ENCODE measurements around the gene MORN4.
"Not testable (repeated sequence)": the region's sequence is repeated elsewhere in the genome, so short reads cannot be mapped to it uniquely, and the experiment has no call there.

Gene MORN4

GRCh38 chr10:97596101-97597082, 36.9 kb downstream of the MORN4 start:
- peak; percentile 90 for DNase-seq (ENCODE audit: low read depth)

- DNase-seq (ENCODE audit: low read depth): no peak
These were observed 39.9 kb downstream of the MORN4 start for GRCh38 chr10:97593421-97593820.

GRCh38 chr10:97590748-97591495, 42.4 kb downstream of the MORN4 start:
- no peak for DNase-seq (ENCODE audit: low read depth)

- no peak for DNase-seq (ENCODE audit: low read depth)
These were observed 43.1 kb downstream of the MORN4 start for GRCh38 chr10:97590082-97590747.

- DNase-seq (ENCODE audit: low read depth): no peak
These were observed 43.8 kb downstream of the MORN4 start, which contains the start of gene C10orf62 for GRCh38 chr10:97589479-97589878. TSS of gene C10orf62 (plus strand) at chr10:97589721. CDS start at chr10:97589898, 177 bp downstream.

GRCh38 chr10:97587183-97587582, 46.1 kb downstream of the MORN4 start:
- no peak for DNase-seq (ENCODE audit: low read depth)

- DNase-seq (ENCODE audit: low read depth): no peak
These were observed 47.9 kb downstream of the MORN4 start for GRCh38 chr10:97585439-97585811.

- DNase-seq (ENCODE audit: low read depth): no peak
These were observed 48.4 kb downstream of the MORN4 start for GRCh38 chr10:97584798-97585438.

GRCh38 chr10:97584060-97584797, 49.1 kb downstream of the MORN4 start, which contains the start of gene HOGA1:
TSS of gene HOGA1 (plus strand) at chr10:97584389. CDS start at chr10:97584704, 315 bp downstream.
- DNase-seq (ENCODE audit: low read depth): peak; percentile 66

GRCh38 chr10:97583476-97583875, 49.8 kb downstream of the MORN4 start:
- no peak for DNase-seq (ENCODE audit: low read depth)

GRCh38 chr10:97582169-97582568, 51.1 kb downstream of the MORN4 start:
- DNase-seq (ENCODE audit: low read depth): no peak

- DNase-seq (ENCODE audit: low read depth): no peak
These were observed 52.6 kb downstream of the MORN4 start for GRCh38 chr10:97580421-97581367.

- no peak for DNase-seq (ENCODE audit: low read depth)
These were observed 55.0 kb downstream of the MORN4 start for GRCh38 chr10:97578171-97578844.

GRCh38 chr10:97577701-97578100, 55.6 kb downstream of the MORN4 start:
- no peak for DNase-seq (ENCODE audit: low read depth)

GRCh38 chr10:97576487-97576886, 56.8 kb downstream of the MORN4 start:
- not testable (repeated sequence) for DNase-seq (ENCODE audit: low read depth)

- DNase-seq (ENCODE audit: low read depth): no peak
These were observed 58.1 kb downstream of the MORN4 start for GRCh38 chr10:97575127-97575668.

- DNase-seq (ENCODE audit: low read depth): no peak
These were observed 58.8 kb downstream of the MORN4 start for GRCh38 chr10:97574374-97575126.

GRCh38 chr10:97573672-97574071, 59.6 kb downstream of the MORN4 start:
- no peak for DNase-seq (ENCODE audit: low read depth)

All from stromal cell of bone marrow (primary cell).